ENCODE data around the gene ARHGAP15. TPM values are rescaled to one million over a fixed set of nuclear protein-coding genes. Genes with fewer than 3 reads are reported as not detected.

The ARHGAP15 gene
- total and polyA plus RNA-seq, 12 donors: 4.7 to 33.8 (median 10.4) TPM

DNA sequence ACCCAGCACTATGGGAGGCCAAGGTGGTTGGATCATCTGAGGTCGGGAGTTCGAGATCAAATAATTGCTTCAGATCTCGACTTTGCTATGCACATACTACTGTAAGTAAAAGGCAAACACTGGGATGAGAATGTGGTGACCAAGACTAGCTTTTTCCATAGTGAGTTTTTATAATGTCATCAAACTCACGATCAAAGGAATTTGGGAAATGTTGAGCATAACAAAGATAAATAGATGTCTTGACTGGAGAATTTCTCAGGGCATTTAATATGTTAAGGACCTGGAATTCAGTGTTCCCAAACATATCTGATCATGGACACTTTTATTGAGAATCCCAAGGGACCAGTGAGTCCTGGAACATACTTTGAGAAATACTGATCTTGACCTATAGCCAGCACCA is 205.6 kb downstream of the ARHGAP15 start:
- intact Hi-C loops (cut with DNase I): no loop called here
- 74 to 76% (median 74%) methylated on average over 4 of the region's 4 CpGs for WGBS, 4 donors
- Histone ChIP-seq H3K9me3 (replicated peaks in 1 of 3) (no peaks in the 10 kb centered on the region), H3K4me1 (replicated peaks in 1 of 2) (no peaks in the 10 kb centered on the region), H3K27me3 (no peaks in the 10 kb centered on the region), H3K27ac (no peak overlapping the region), H3K4me3 (no peak overlapping the region), H3K36me3 (replicated peaks in 1 of 2) (no peaks in the 10 kb centered on the region)
- TF ChIP-seq, protein P1, sequence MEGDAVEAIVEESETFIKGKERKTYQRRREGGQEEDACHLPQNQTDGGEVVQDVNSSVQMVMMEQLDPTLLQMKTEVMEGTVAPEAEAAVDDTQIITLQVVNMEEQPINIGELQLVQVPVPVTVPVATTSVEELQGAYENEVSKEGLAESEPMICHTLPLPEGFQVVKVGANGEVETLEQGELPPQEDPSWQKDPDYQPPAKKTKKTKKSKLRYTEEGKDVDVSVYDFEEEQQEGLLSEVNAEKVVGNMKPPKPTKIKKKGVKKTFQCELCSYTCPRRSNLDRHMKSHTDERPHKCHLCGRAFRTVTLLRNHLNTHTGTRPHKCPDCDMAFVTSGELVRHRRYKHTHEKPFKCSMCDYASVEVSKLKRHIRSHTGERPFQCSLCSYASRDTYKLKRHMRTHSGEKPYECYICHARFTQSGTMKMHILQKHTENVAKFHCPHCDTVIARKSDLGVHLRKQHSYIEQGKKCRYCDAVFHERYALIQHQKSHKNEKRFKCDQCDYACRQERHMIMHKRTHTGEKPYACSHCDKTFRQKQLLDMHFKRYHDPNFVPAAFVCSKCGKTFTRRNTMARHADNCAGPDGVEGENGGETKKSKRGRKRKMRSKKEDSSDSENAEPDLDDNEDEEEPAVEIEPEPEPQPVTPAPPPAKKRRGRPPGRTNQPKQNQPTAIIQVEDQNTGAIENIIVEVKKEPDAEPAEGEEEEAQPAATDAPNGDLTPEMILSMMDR (IDR thresholded peaks at IDR 0.05): no peak
- no peak for TF ChIP-seq POLR2A (IDR thresholded peaks at IDR 0.05)
- DNase-seq: no peak

DNA sequence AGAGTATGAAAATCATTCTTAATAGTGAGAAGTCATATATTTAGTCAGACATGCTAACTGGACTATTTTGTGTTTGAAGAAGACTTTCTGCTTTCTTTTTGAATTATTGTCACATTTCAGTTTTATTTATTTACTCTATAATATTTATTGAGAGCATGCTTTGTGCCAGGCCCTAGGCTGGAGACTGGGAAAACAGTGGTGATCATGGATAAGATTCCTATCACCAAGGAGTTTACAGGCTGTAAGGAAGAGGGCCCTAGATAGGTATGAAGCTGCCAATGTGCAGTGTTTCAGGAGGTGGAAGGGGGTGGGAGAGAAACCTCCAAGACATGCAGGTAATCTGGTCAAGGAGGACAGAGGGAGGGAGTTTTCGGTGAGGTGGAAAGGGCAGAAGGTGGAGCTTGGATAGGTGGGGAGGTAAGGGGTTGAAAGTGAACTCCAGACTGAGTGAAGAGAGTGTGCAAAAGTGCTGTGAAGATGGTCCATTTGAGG is 207.5 kb downstream of the ARHGAP15 start:
- DNase-seq: no peak

DNA sequence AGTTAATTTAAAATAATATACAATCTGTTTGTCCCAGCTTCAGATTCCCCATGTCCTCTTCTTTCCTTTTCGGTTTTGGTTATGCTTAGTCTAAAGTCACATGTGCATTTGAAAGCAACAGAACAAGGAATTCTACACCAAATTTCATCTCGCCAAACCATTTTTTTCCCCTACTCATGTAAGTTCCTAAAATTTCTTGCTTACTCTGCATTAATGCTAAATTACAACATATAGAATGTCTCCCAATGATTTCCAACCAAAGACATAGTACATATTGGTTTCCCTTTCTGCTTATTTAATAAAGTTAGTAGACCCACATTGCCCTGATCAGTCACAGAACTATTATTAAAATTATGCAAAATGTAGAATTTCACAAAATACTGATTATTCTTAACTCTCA is 212.3 kb downstream of the ARHGAP15 start:
- H3K4me1 ChIP-seq (replicated peaks in 1 of 2): no peaks in the 10 kb centered on the region
- H3K4me3 ChIP-seq: no peak overlapping the region
- H3K27ac ChIP-seq: no peak overlapping the region
- TF ChIP-seq, protein P1 (IDR thresholded peaks at IDR 0.05): no peak
- no peak for TF ChIP-seq POLR2A (IDR thresholded peaks at IDR 0.05)
- intact Hi-C loops (cut with DNase I): no loop called here
- no peaks in the 10 kb centered on the region for H3K27me3 ChIP-seq
- WGBS, 4 donors: 77 to 89% (median 78%) methylated on average over 2 of the region's 2 CpGs
- no peaks in the 10 kb centered on the region for H3K36me3 ChIP-seq (replicated peaks in 1 of 2)
- H3K9me3 ChIP-seq (replicated peaks in 1 of 3): no peaks in the 10 kb centered on the region
- no peak for DNase-seq

More for the DNA sequence above, 207.5 kb downstream of the ARHGAP15 start:
- Histone ChIP-seq H3K9me3 (replicated peaks in 1 of 3) (no peaks in the 10 kb centered on the region), H3K27me3 (no peaks in the 10 kb centered on the region), H3K36me3 (replicated peaks in 1 of 2) (no peaks in the 10 kb centered on the region), H3K4me1 (replicated peaks in 1 of 2) (no peaks in the 10 kb centered on the region), H3K4me3 (no peak overlapping the region), H3K27ac (no peak overlapping the region)
- TF ChIP-seq POLR2A (IDR thresholded peaks at IDR 0.05): no peak
- TF ChIP-seq, protein P1 (IDR thresholded peaks at IDR 0.05): no peak
- 82 to 89% (median 85%) methylated on average over 1 of the region's 1 CpG for WGBS, 4 donors
- intact Hi-C loops (cut with DNase I): no loop called here

DNA sequence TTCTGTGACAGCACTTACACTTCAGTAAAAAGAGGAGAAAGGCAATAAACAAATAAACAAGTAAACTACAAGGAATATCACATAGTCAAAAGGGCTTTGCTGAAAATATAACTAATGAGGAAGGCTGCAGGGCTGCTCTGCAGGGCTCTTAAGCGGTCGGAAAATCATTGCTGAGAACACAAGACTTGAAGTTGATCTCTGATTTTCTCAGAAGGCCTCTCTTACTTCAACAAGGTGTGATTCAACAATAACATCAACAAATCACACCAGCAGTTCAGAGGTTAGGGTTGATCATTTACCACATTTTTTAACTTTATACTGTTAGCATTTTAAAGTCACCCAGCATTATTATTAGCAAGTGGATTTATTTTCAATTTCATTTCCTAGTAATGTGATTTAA is 215.6 kb downstream of the ARHGAP15 start:
- intact Hi-C loops (cut with DNase I): no loop called here
- no peaks in the 10 kb centered on the region for H3K4me1 ChIP-seq (replicated peaks in 1 of 2)
- DNase-seq: no peak
- TF ChIP-seq, protein P1 (IDR thresholded peaks at IDR 0.05): no peak
- no peak for TF ChIP-seq POLR2A (IDR thresholded peaks at IDR 0.05)
- H3K4me3 ChIP-seq: no peak overlapping the region
- no peaks in the 10 kb centered on the region for H3K9me3 ChIP-seq (replicated peaks in 1 of 3)
- H3K36me3 ChIP-seq (replicated peaks in 1 of 2): no peaks in the 10 kb centered on the region
- H3K27ac ChIP-seq: no peak overlapping the region
- 84 to 100% (median 93%) methylated on average over 2 of the region's 2 CpGs for WGBS, 4 donors
- no peaks in the 10 kb centered on the region for H3K27me3 ChIP-seq

Data from adrenal gland (tissue), 12 donors.